Peyer's patch (tissue), 4 donors: ENCODE measurements around the gene LYPD6B. TPM values are rescaled to one million over a fixed set of nuclear protein-coding genes. Genes with fewer than 3 reads are reported as not detected.

Experiments used
- DNase-seq, 3 donors: peaks; one replicate each; pipeline ENCODE4 v3.0.0-alpha.2; 2017 to 2019
- H3K27ac ChIP-seq, 4 donors: fragments of 200-600 bp; sonication (generic); one replicate each; pipeline ENCODE4 v1.5.1; 2016 to 2019
- H3K27me3 ChIP-seq, 2 donors: fragments of 200-600 bp; sonication (generic); one replicate each; pipeline ENCODE4 v1.5.1; 2019
- H3K36me3 ChIP-seq, 3 donors: fragments of 200-600 bp; sonication (generic); one replicate each; pipeline ENCODE4 v1.5.1; 2016 to 2019
- H3K4me1 ChIP-seq, 4 donors: fragments of 200-600 bp; sonication (generic); one replicate each; pipeline ENCODE4 v1.5.1; 2016 to 2019
- H3K4me3 ChIP-seq, 4 donors: fragments of 200-600 bp; sonication (generic); 1 replicate in 3 of 4; 2 replicates in 1 of 4; pipeline ENCODE4 v1.5.1; 2016 to 2019; ENCODE audit warnings: mild to moderate bottlenecking in 1 of 4
- H3K9me3 ChIP-seq, 4 donors: fragments of 200-600 bp; sonication (generic); one replicate each; pipeline ENCODE4 v1.5.1; 2016 to 2019; ENCODE audit warnings: mild to moderate bottlenecking in 1 of 4
- CTCF ChIP-seq, 6 experiments: fragments of 450-650 bp in 4 of 6; fragments of 200-600 bp in 2 of 6; sonication (generic) in 1 of 6; IDR thresholded peaks; one replicate each; pipeline ENCODE4 v1.5.1; 2017 to 2019; ENCODE audit warnings: antibody characterized with exemption in 6 of 6, mild to moderate bottlenecking in 3 of 6, moderate library complexity in 1 of 6
- POLR2A ChIP-seq, 2 donors: fragments of 450-650 bp; IDR thresholded peaks; one replicate each; pipeline ENCODE4 v1.5.1; 2017; ENCODE audit warnings: antibody characterized with exemption in 2 of 2, mild to moderate bottlenecking in 2 of 2, moderate library complexity in 2 of 2
- total RNA-seq, 4 donors: library from RNA; depleted of rRNA; stranded (reverse); fragments of >200 nt; gene quantifications; one replicate each; pipeline ENCODE4 v1.1.0, GENCODE V29; 2016

Gene LYPD6B
- total RNA-seq, 4 donors from 2014 or later: 2.0 to 4.4 (median 3.7) TPM; not detected in 1

DNA sequence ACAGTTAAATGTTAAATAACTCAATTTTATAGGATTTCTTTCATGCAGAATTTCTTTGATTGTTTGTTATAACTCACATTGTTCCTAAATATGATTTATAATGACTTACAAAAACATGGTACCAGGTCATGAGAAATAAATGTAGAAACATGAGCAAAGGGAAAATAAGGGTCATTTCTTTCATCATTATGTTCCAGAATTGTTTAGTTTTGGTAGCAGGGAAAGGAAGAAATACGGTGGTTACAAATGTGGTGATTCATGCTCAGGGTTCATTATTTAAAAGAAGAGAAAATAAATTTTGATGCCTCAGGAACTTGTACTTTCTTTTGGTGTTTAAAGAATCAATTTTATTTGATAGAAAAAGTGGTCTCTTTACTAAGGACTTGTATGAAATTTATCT lies 4.4 kb downstream of the LYPD6B start:
- TF ChIP-seq POLR2A (IDR thresholded peaks at IDR 0.05) (no peak), CTCF (IDR thresholded peaks at IDR 0.05) (no peak)
- Histone ChIP-seq H3K27me3 (no peaks in the 10 kb centered on the region), H3K4me3 (no peak overlapping the region), H3K36me3 (no peaks in the 10 kb centered on the region), H3K4me1 (peaks cover 0 to 6% (median 0%) of the 10 kb centered on the region in 4 donors), H3K9me3 (no peaks in the 10 kb centered on the region), H3K27ac (no peak overlapping the region)
- no peak for DNase-seq

DNA sequence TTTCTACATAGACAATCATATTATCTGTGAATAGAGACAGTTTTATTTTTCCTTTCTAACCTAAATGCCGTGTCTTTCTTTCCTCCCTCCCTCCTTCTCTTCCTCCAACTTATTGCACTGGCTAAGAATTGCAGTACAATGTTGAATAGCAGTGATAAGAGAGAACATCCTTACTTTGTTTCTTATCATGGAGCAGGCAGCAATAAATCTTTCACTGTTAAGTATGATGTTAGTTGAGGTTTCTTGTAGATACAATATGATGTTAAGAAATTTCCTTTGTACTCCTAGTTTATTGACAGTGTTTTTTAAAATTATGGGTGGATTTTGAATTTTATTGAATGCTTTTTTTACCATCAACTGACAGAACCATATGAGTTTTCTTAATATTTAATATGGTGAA lies 6.0 kb downstream of the LYPD6B start:
- no peaks in the 10 kb centered on the region for H3K36me3 ChIP-seq
- H3K9me3 ChIP-seq: no peaks in the 10 kb centered on the region
- no peaks in the 10 kb centered on the region for H3K27me3 ChIP-seq
- H3K27ac ChIP-seq: no peak overlapping the region
- H3K4me3 ChIP-seq: no peak overlapping the region
- no peak for TF ChIP-seq CTCF (IDR thresholded peaks at IDR 0.05)
- no peaks in the 10 kb centered on the region for H3K4me1 ChIP-seq
- DNase-seq: no peak

DNA sequence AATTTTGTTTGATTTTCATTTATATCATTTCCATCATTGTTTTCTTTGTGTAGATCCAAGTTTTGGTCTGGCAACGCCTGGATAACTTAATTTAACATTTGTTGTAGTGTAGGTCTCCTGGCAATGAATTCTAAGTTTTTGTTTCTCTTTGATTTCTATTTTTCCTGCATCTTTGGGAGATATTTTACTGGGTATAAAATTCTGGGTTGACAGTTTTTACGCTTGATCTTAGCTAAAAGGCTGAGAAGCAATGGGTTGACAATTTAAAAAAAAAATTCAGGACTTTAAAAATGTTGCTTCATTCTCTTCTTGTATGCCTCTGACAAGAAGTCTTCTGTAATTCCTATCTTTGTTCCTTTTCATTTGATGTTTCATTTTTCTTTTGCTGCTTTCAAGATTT lies 8.6 kb downstream of the LYPD6B start:
- TF ChIP-seq POLR2A (IDR thresholded peaks at IDR 0.05): no peak
- TF ChIP-seq CTCF (IDR thresholded peaks at IDR 0.05): no peak

DNA sequence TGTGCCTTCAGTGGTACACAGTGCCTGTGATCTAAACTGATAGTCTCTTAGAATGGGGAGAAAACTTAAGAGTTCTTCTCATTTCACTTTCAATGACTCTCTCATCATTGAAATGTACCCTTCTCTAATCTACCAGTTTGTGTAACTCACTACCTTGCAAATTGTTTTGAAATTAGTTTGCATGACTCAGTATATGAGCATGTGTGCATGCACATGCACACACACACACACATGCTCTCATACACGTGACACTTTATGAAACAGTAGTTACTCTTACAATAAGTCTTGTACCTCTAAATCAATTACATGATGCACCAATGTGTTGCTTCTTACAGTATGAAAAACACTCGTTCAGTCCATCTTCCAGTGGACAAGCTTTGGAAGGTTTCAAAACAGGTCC lies 10.6 kb downstream of the LYPD6B start:
- no peak for DNase-seq
- TF ChIP-seq CTCF (IDR thresholded peaks at IDR 0.05): no peak
- TF ChIP-seq POLR2A (IDR thresholded peaks at IDR 0.05): no peak
- Histone ChIP-seq H3K27ac (no peak overlapping the region), H3K4me1 (no peaks in the 10 kb centered on the region), H3K27me3 (no peaks in the 10 kb centered on the region), H3K36me3 (no peaks in the 10 kb centered on the region), H3K9me3 (no peaks in the 10 kb centered on the region), H3K4me3 (no peak overlapping the region)

More for the DNA sequence above, 8.6 kb downstream of the LYPD6B start:
- Histone ChIP-seq H3K4me3 (no peak overlapping the region), H3K9me3 (no peaks in the 10 kb centered on the region), H3K36me3 (no peaks in the 10 kb centered on the region), H3K27me3 (no peaks in the 10 kb centered on the region), H3K4me1 (no peaks in the 10 kb centered on the region), H3K27ac (no peak overlapping the region)
- no peak for DNase-seq

GRCh38 chr2:149050188-149050587 lies 11.7 kb downstream of the LYPD6B start:
- no peak overlapping the region for H3K4me3 ChIP-seq
- H3K27me3 ChIP-seq: no peaks in the 10 kb centered on the region
- H3K27ac ChIP-seq: no peak overlapping the region
- H3K4me1 ChIP-seq: no peaks in the 10 kb centered on the region
- H3K9me3 ChIP-seq: no peaks in the 10 kb centered on the region
- TF ChIP-seq POLR2A (IDR thresholded peaks at IDR 0.05) (no peak), CTCF (IDR thresholded peaks at IDR 0.05) (no peak)
- no peak for DNase-seq
- H3K36me3 ChIP-seq: no peaks in the 10 kb centered on the region

DNA sequence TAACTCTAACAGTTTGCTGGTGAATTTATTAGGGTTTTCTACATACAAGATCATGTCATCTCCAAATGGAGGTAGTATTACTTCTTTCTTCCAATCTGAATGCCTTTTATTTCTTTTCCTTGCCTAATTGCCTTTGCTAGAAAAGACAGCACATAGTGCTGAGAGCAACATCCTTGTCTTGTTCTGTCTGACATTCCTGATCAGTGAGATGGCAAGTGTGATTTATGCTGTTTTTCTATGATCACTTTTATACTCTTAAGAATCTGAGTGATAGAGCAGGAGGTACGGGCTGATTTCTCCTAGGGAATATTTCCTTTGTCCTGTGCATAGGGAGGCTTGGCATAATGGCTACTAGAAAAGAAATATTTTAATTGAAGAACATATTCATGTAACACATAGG lies 17.3 kb downstream of the LYPD6B start:
- H3K9me3 ChIP-seq: no peaks in the 10 kb centered on the region
- DNase-seq: no peak
- no peaks in the 10 kb centered on the region for H3K27me3 ChIP-seq
- H3K4me3 ChIP-seq: no peak overlapping the region
- H3K36me3 ChIP-seq: no peaks in the 10 kb centered on the region
- TF ChIP-seq CTCF (IDR thresholded peaks at IDR 0.05) (no peak), POLR2A (IDR thresholded peaks at IDR 0.05) (no peak)
- H3K4me1 ChIP-seq: no peaks in the 10 kb centered on the region
- no peak overlapping the region for H3K27ac ChIP-seq
